ENCODE measurements around the gene RALB.
A peak's percentile ranks its signal among the peaks of the same experiment; 100 is the strongest.
"Not testable (repeated sequence)": the region's sequence is repeated elsewhere in the genome, so short reads cannot be mapped to it uniquely, and the experiment has no call there.

RALB gene

GRCh38 chr2:120224735-120225548 lies 27.7 kb upstream of the RALB start:
- DNase-seq (ENCODE audit: low read depth in 2 of 2) = no peak

- no peak for DNase-seq (ENCODE audit: low read depth in 2 of 2)
These were observed 27.0 kb upstream of the RALB start for GRCh38 chr2:120225549-120226065.

GRCh38 chr2:120226316-120226715 lies 26.3 kb upstream of the RALB start:
- DNase-seq (ENCODE audit: low read depth in 2 of 2) = no peak

- DNase-seq (ENCODE audit: low read depth in 2 of 2) = no peak
These were observed 25.3 kb upstream of the RALB start for GRCh38 chr2:120227111-120227991.

GRCh38 chr2:120228503-120228902 lies 24.1 kb upstream of the RALB start:
- no peak for DNase-seq (ENCODE audit: low read depth in 2 of 2)

GRCh38 chr2:120229341-120229740 lies 23.3 kb upstream of the RALB start:
- DNase-seq (ENCODE audit: low read depth in 2 of 2) = no peak

- DNase-seq (ENCODE audit: low read depth in 2 of 2) = no peak
These were observed 21.9 kb upstream of the RALB start for GRCh38 chr2:120230515-120231471.

GRCh38 chr2:120231564-120231973 lies 21.1 kb upstream of the RALB start:
- DNase-seq (ENCODE audit: low read depth in 2 of 2) = peak in 1 of 2 donors; percentile 45

- peak; percentile 27 to 65 for DNase-seq (ENCODE audit: low read depth in 2 of 2)
These were observed 20.5 kb upstream of the RALB start for GRCh38 chr2:120231974-120232635.

- DNase-seq (ENCODE audit: low read depth in 2 of 2) = no peak
These were observed 19.4 kb upstream of the RALB start for GRCh38 chr2:120233292-120233691.

GRCh38 chr2:120235158-120235557 lies 17.5 kb upstream of the RALB start:
- DNase-seq (ENCODE audit: low read depth in 2 of 2) = not testable (repeated sequence)

GRCh38 chr2:120235681-120236080 lies 17.0 kb upstream of the RALB start:
- DNase-seq (ENCODE audit: low read depth in 2 of 2) = no peak

- no peak for DNase-seq (ENCODE audit: low read depth in 2 of 2)
These were observed 16.3 kb upstream of the RALB start for GRCh38 chr2:120236316-120236715.

GRCh38 chr2:120236791-120237190 lies 15.9 kb upstream of the RALB start:
- DNase-seq (ENCODE audit: low read depth in 2 of 2) = no peak

GRCh38 chr2:120237491-120237902 lies 15.2 kb upstream of the RALB start:
- no peak for DNase-seq (ENCODE audit: low read depth in 2 of 2)

- no peak for DNase-seq (ENCODE audit: low read depth in 2 of 2)
These were observed 13.7 kb upstream of the RALB start for GRCh38 chr2:120238728-120239487.

- no peak for DNase-seq (ENCODE audit: low read depth in 2 of 2)
These were observed 13.0 kb upstream of the RALB start for GRCh38 chr2:120239488-120240287.

- no peak for DNase-seq (ENCODE audit: low read depth in 2 of 2)
These were observed 11.7 kb upstream of the RALB start for GRCh38 chr2:120240901-120241429.

GRCh38 chr2:120241684-120242083 lies 11.0 kb upstream of the RALB start:
- no peak for DNase-seq (ENCODE audit: low read depth in 2 of 2)
